Activated gamma-delta T cell treated with Interleukin-2 at 50 U/mL for 16 hours (primary cell): ENCODE measurements around the gene HTN3.
"Not testable (repeated sequence)": the region's sequence is repeated elsewhere in the genome, so short reads cannot be mapped to it uniquely, and the experiment has no call there.

Source experiments
- DNase-seq: peaks from one replicate; pipeline ENCODE4 v3.0.0-alpha.2; 2020

HTN3 gene

GRCh38 chr4:70028159-70028558, at the start of gene HTN3:
Gene HTN3, plus strand, starts transcription at chr4:70028459. Its CDS starts 2,282 bp downstream, at chr4:70030741.
- not testable (repeated sequence) for DNase-seq

DNA sequence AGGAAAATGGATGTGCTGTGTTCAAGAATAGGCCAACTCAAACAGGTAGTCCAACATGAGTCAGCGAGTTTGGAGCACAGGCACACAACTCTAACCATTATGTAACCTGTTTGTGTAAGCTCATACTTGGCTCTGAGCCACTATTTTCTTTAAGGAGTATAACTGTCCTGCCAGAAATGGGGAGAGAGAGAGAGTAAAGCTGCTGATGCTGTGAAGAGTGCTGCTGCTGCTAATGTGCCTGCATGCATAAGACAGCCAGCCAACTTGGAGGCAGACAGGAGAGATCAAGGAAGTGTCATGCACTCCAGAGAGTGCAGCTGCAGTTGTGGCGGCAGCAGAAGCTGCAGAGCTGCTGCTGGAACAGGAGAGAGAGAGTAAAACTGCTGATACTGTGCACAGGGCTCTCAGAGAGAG, 44.2 kb upstream of the HTN3 start:
- DNase-seq, result no peak

DNA sequence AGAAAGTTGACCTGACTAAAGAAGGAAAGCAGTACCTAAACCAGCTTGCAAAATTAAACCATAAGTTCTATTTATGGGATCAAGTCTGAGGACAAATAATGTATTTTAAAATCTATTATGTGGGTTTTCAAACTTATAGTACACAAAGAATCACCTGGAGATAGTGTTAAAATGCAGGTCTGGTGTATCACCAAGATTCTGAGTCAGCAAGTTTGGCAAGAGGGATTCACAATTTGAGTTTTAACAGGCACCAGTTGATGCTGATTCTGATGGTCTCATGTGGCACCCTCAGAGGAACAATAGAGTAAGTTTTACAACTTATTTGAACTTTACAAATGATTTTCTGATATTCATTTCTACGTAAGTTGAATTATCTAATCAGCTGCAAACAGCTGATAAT, 41.6 kb upstream of the HTN3 start:
- no peak for DNase-seq

DNA sequence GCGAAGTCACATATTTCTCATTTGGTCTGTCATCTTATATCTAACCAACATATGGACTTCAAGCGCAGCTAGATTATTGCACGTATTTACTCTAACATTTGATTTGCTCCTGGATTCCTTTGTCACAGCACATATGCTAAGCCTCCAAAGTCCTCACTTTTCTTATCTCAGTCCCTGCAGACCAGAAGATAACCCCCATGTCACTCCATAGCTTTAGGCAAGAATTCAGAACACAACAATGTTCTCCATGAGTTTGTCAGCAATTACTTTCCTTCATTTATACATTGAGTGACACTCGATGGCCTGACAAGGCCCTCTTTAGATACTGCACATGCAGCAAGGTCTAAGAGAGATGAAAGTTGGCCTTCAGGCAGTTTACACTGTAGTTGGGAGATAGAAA, 37.2 kb upstream of the HTN3 start:
- no peak for DNase-seq

DNA sequence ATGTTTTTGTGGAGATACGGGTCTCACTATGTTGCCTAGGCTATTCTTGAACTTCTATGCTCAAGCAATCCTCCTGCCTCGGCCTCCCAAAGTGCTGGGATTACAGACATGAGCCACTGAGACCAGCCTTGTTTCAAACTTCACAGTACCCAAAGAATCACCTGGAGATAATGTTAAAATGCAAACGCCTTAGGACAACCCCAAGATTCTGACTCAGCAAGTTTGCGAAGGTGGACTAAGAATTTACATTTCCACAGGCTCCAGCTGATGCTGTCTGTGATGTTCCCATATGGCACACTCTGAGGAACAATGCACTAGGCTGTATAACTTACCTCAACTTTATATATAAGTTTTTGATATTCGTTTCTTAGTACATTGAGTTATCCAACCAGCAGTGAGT, 33.5 kb upstream of the HTN3 start:
- DNase-seq, result no peak

DNA sequence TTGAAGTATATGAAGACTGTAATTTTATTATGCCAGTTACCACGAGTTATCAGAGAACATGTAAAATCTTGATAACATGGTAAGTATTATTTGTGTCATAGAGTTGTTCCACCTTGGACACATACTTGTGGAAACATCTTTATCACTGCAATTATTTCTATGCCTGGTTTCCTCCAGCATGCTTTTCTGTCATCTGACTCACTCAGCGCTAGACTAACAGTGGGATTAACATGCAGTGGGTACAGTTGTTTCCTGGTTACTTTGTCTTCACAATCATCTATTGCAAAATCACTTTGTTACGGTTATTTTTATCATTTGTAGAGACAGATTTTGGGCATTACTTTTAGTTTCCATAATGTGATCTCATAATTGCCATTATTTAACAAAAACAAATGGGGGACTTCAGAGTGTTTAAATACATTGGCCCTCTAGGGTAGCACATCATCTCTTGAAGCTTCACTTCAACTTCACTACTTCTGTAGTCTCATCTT, 32.7 kb upstream of the HTN3 start, which contains the start of gene STATH:
Gene STATH, plus strand, starts transcription at position 441 of the 491 bp plus-strand sequence. CDS start 2,472 bp downstream, outside the sequence.
- DNase-seq, result no peak

DNA sequence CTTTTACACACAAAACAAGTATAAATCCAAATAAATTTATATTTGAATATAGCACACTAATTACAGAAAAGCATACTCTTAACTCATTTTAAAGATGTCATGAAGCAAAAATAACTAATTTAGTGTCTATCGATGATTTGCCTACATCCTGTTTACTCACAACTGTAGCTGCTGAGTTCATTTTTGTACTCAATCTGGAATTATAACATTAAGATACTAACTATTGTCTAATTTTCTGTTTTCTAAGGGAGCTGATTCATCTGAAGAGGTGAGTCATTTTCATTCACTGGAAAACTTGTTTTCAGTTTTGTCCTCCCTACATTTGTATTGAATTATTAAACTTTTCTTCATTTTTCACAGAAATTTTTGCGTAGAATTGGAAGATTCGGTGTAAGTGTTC, 28.8 kb upstream of the HTN3 start:
- DNase-seq, result no peak

GRCh38 chr4:70000711-70001110, 27.5 kb upstream of the HTN3 start:
- DNase-seq, result no peak

- no peak for DNase-seq
Measured at GRCh38 chr4:70002507-70002906, 25.8 kb upstream of the HTN3 start.

DNA sequence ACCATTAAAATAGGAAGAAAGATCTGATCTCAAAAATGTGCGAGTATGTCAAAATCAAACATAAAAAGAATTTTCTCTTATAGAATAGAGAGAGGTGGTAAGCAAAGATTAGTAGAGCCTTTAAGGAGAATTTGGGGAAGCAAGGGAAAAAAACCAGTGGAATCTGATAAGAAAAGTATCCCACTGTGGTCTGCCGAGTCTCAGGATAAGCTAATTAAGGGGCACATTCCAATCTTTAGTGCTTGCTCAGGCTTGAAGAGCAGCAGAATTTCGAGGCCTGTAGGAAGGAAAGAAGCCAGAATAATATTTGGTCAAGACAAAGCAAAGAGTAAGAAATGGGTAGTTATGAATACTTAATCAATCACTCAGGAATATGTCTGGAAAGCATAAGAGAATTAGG, 19.5 kb upstream of the HTN3 start:
- DNase-seq, result no peak

- not testable (repeated sequence) for DNase-seq
Measured at GRCh38 chr4:70019006-70019405, 9.3 kb upstream of the HTN3 start.

GRCh38 chr4:70023218-70023617, 5.0 kb upstream of the HTN3 start:
- no peak for DNase-seq

- no peak for DNase-seq
Measured at GRCh38 chr4:70027011-70027410, 1.2 kb upstream of the HTN3 start.

- not testable (repeated sequence) for DNase-seq
Measured at GRCh38 chr4:70037559-70037958, 9.3 kb downstream of the HTN3 start.

- not testable (repeated sequence) for DNase-seq
Measured at GRCh38 chr4:70039928-70040327, 11.7 kb downstream of the HTN3 start.

GRCh38 chr4:70041652-70042286, 13.5 kb downstream of the HTN3 start:
- DNase-seq, result no peak

- not testable (repeated sequence) for DNase-seq
Measured at GRCh38 chr4:70050138-70050537, 21.9 kb downstream of the HTN3 start, which contains the start of gene HTN1. Gene HTN1, plus strand, starts transcription at chr4:70050438. Its CDS starts 2,639 bp downstream, at chr4:70053077.

DNA sequence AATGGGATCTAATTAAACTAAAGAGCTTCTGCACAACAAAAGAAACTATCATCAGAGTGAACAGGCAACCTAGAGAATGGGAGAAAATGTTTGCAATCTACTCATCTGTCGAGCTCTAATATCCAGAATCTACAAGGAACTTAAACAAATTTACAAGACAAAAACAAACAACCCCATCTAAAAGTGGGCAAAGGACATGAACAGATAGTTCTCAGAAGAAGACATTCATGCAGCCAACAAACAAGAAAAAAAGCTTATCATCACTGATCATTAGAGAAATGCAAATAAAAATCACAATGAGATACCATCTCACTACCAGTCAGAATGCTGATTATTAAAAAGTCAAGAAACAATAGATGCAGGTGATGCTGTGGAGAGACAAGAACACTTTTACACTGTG, 28.3 kb downstream of the HTN3 start:
- not testable (repeated sequence) for DNase-seq

DNA sequence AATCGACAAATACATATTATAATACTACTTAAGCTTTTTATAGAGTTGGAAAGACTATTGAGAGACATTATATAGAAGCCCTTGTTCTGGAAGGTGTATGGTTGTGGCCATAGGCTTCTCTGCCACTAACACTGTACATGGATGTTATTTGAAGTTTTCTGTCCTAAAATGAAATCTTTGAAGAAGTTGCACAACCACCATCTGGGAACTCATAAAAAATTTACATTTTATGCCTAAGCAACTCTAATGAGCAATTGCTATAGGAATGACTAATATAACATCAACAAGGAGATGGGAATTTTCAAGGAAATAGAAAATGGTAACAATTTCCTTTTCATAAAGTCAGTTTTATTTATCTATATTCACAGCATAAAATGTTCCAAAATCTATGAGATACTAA, 29.4 kb downstream of the HTN3 start:
- DNase-seq, result no peak

- no peak for DNase-seq
Measured at GRCh38 chr4:70059149-70059548, 30.9 kb downstream of the HTN3 start.

- no peak for DNase-seq
Measured at GRCh38 chr4:70062000-70062399, 33.7 kb downstream of the HTN3 start.

GRCh38 chr4:70080205-70080604, 51.9 kb downstream of the HTN3 start:
- DNase-seq, result no peak
